Pulmonary artery endothelial cell (primary cell): ENCODE results near the gene SARS2. TPM values are rescaled to one million over a fixed set of nuclear protein-coding genes. Genes with fewer than 3 reads are reported as not detected.
"Not testable (repeated sequence)": the region's sequence is repeated elsewhere in the genome, so short reads cannot be mapped to it uniquely, and the experiment has no call there.

ENCODE experiments used
- DNase-seq: peaks from one replicate; pipeline ENCODE4 v3.0.0-alpha.2; 2011; ENCODE audit warnings: low read depth, low spot score
- total RNA-seq: library from RNA; depleted of rRNA; stranded (reverse); fragments of >200 nt; gene quantifications from 2 replicates; pipeline ENCODE4 v1.2.3, GENCODE V29; 2014

The SARS2 gene
- total RNA-seq = 18.7 and 19.7 TPM in 2 replicates

- peak; percentile 77 for DNase-seq
Measured at GRCh38 chr19:38929929-38930775, at the start of gene SARS2. SARS2 (minus strand) TSS chr19:38930763; CDS start chr19:38930736, 27 bp downstream.

GRCh38 chr19:38979812-38980211, 49.2 kb upstream of the SARS2 start:
- no peak for DNase-seq

- no peak for DNase-seq
Measured at GRCh38 chr19:38978326-38978689, 47.7 kb upstream of the SARS2 start.

- no peak for DNase-seq
Measured at GRCh38 chr19:38977445-38978325, 47.1 kb upstream of the SARS2 start.

- no peak for DNase-seq
Measured at GRCh38 chr19:38975861-38976271, 45.3 kb upstream of the SARS2 start.

- no peak for DNase-seq
Measured at GRCh38 chr19:38975214-38975860, 44.8 kb upstream of the SARS2 start, which contains the start of gene FBXO17. FBXO17 (minus strand) TSS chr19:38975742; CDS start chr19:38950319, 25,423 bp downstream.

- no peak for DNase-seq
Measured at GRCh38 chr19:38974624-38975213, 44.2 kb upstream of the SARS2 start.

- no peak for DNase-seq
Measured at GRCh38 chr19:38971672-38972071, 41.1 kb upstream of the SARS2 start.

- no peak for DNase-seq
Measured at GRCh38 chr19:38970664-38971532, 40.3 kb upstream of the SARS2 start.

GRCh38 chr19:38966149-38966548, 35.6 kb upstream of the SARS2 start:
- not testable (repeated sequence) for DNase-seq

GRCh38 chr19:38964738-38965137, 34.2 kb upstream of the SARS2 start:
- no peak for DNase-seq

GRCh38 chr19:38959618-38960017, 29.1 kb upstream of the SARS2 start:
- no peak for DNase-seq

GRCh38 chr19:38958301-38958700, 27.7 kb upstream of the SARS2 start:
- DNase-seq = no peak

GRCh38 chr19:38956264-38956663, 25.7 kb upstream of the SARS2 start:
- no peak for DNase-seq

- no peak for DNase-seq
Measured at GRCh38 chr19:38953677-38954076, 23.1 kb upstream of the SARS2 start.

GRCh38 chr19:38952395-38953165, 22.0 kb upstream of the SARS2 start:
- DNase-seq = no peak

- no peak for DNase-seq
Measured at GRCh38 chr19:38951187-38951586, 20.6 kb upstream of the SARS2 start.

- peak; percentile 49 for DNase-seq
Measured at GRCh38 chr19:38949580-38950367, 19.2 kb upstream of the SARS2 start.
